Muscle layer of colon (tissue), 2 donors: ENCODE data around the gene CTBP2.

ENCODE experiments used
- H3K27ac ChIP-seq: one replicate; pipeline ENCODE4 v1.7.0; 2013; ENCODE audit warnings: low read depth, mild to moderate bottlenecking, low read length, moderate library complexity
- H3K27me3 ChIP-seq, 2 donors: one replicate each; pipeline ENCODE4 v1.7.0; 2013; ENCODE audit warnings: low read length in 2 of 2, mild to moderate bottlenecking in 2 of 2; ENCODE audit not compliant: insufficient read depth in 2 of 2, control insufficient read depth in 1 of 2
- H3K36me3 ChIP-seq: one replicate; pipeline ENCODE4 v1.7.0; 2013; ENCODE audit warnings: mild to moderate bottlenecking, low read length; ENCODE audit not compliant: insufficient read depth
- H3K4me1 ChIP-seq: one replicate; pipeline ENCODE4 v1.7.0; 2013; ENCODE audit warnings: mild to moderate bottlenecking, low read length; ENCODE audit not compliant: insufficient read depth
- H3K4me3 ChIP-seq, 2 donors: one replicate each; pipeline ENCODE4 v1.7.0; 2013; ENCODE audit warnings: low read length in 2 of 2, low read depth in 1 of 2, mild to moderate bottlenecking in 1 of 2, moderate library complexity in 1 of 2
- H3K9ac ChIP-seq: one replicate; pipeline ENCODE4 v1.7.0; 2013; ENCODE audit warnings: low read length
- H3K9me3 ChIP-seq: one replicate; pipeline ENCODE4 v1.7.0; 2013; ENCODE audit warnings: mild to moderate bottlenecking, low read length
- donor health status: abdominal sarcoma.
- donor health status: Adenocarcinoma of cecum.

The CTBP2 gene

GRCh38 chr10:125159932-125160855 is at the start of gene CTBP2:
CTBP2 (minus strand) TSS chr10:125160563.
- peaks cover 31% of the 10 kb centered on the region for H3K4me1 ChIP-seq
- no peaks in the 10 kb centered on the region for H3K36me3 ChIP-seq
- no peaks in the 10 kb centered on the region for H3K27me3 ChIP-seq
- peak within 1 kb of the TSS; percentile 71 to 86 for H3K4me3 ChIP-seq
- peak within 1 kb of the TSS; percentile 97 for H3K27ac ChIP-seq
- H3K9ac ChIP-seq: peak within 1 kb of the TSS; percentile 27
- no peaks in the 10 kb centered on the region for H3K9me3 ChIP-seq

DNA sequence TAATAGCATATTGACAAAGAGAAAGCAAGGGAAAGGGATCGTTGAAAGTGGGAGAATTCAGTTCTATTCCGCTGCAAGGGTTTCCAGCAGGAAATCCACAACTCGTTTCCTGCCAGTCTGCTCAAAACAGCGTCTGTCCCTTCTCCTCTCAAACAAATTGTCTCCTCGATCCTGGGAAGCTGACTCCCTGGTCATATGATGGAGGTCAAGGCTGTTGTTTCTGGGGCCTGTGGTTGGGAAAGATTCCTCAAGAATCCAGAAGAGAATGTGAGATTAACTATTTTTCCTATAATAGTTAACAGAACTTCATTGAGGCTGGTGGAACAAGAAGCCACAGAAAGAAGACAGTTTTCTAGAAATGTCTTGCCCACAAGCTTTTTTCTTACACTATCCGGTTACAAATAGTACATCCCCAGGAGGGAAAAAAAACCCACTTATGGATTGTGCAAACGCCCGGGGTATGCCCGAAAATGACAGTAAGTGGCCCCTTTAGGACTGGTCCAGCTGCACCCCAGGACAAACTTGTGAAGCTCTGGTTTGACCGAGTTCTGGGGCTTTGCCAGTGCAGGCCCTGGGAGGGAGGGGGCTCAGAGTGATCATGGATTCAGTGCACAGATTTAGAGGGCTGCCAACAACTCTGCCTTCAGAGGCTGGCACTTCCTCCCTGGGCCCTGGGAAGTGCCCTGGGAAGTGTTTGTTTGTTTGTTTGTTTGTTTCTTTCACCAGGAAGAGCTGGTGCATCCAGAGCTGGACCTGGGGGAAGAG is 49.4 kb upstream of the CTBP2 start:
- no peaks in the 10 kb centered on the region for H3K36me3 ChIP-seq
- H3K4me1 ChIP-seq: no peaks in the 10 kb centered on the region
- H3K27me3 ChIP-seq: no peaks in the 10 kb centered on the region
- no peak overlapping the region for H3K9ac ChIP-seq
- H3K4me3 ChIP-seq: no peak overlapping the region
- H3K27ac ChIP-seq: no peak overlapping the region
- H3K9me3 ChIP-seq: no peaks in the 10 kb centered on the region

DNA sequence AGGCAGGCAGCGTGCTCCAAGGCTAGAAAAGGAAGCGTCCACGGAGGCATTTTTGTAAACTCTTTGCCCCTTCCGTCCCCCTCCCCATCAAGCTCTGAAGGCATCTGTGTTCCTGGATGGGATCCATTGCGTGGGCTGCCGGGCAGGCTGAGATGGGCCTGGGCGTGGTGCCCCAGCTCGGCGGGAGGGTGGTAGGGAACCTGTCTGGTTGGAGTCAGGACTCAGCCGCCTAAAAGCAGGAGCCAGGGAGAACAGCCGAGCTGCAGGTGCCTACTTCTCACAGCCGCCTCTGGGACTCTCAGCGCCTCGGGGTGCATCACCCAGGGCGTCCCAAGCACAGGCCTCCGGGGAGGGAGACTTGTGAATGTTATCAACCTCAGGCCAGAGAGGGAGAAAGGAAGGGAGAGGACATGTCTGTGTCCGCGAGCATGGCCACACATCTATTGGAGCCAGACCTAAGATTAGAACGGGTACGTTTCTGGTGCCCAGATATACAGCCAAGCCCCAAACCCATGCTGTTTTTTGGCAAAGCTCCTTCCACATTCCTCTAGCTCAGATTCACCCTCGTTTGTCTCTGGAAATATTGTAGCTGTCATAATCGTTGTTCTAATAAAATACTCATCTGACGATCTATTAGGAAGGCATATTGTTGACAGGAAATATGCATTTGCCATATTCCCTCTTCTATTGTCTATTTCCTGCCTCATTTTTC is 48.6 kb upstream of the CTBP2 start:
- Histone ChIP-seq H3K36me3 (no peaks in the 10 kb centered on the region), H3K4me3 (no peak overlapping the region), H3K9ac (no peak overlapping the region), H3K9me3 (no peaks in the 10 kb centered on the region), H3K4me1 (no peaks in the 10 kb centered on the region), H3K27ac (no peak overlapping the region), H3K27me3 (no peaks in the 10 kb centered on the region)

DNA sequence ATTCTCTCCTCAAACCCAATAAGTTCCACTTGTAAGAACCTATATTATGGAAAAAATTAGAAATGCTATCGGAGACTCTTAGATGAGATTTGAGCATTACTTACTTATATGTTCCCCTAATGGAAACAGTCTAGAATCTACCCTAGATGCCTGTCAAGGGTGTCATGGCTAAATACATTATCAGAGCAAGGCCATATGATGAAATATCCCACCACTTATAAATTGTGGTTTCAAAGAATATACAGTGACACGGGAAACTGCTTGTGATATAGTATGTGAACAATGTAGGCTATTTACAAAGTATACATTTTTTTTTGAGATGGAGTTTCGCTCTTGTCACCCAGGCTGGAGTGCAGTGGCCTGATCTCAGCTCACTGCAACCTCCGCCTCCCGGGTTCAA is 46.3 kb upstream of the CTBP2 start:
- H3K9ac ChIP-seq: no peak overlapping the region
- no peaks in the 10 kb centered on the region for H3K36me3 ChIP-seq
- no peaks in the 10 kb centered on the region for H3K9me3 ChIP-seq
- no peaks in the 10 kb centered on the region for H3K4me1 ChIP-seq
- H3K27ac ChIP-seq: no peak overlapping the region
- H3K27me3 ChIP-seq: no peaks in the 10 kb centered on the region
- no peak overlapping the region for H3K4me3 ChIP-seq

- no peaks in the 10 kb centered on the region for H3K9me3 ChIP-seq
- H3K9ac ChIP-seq: no peak overlapping the region
Measured at GRCh38 chr10:125205431-125205830, 45.1 kb upstream of the CTBP2 start.

DNA sequence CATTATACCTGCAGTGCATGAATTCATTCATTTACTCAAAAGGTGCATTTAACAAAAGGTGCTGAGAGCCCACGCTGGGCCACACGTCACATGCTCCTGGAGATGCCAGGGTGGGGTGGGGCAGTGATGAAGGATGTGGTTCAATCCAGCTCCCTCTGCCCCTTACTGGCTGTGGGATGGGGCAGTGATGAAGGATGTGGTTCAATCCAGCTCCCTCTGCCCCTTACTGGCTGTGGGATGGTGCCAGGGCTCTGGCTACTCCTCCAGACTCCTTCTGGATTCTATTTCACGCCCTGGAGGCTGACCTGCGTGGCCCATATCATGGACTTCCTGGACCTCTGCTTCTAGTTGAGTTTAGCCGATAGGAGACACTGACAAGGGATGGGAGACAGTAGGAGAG is 44.0 kb upstream of the CTBP2 start:
- H3K27me3 ChIP-seq: no peaks in the 10 kb centered on the region
- no peaks in the 10 kb centered on the region for H3K4me1 ChIP-seq
- no peak overlapping the region for H3K4me3 ChIP-seq
- no peak overlapping the region for H3K9ac ChIP-seq
- no peak overlapping the region for H3K27ac ChIP-seq
- H3K9me3 ChIP-seq: no peaks in the 10 kb centered on the region
- no peaks in the 10 kb centered on the region for H3K36me3 ChIP-seq

More at GRCh38 chr10:125205431-125205830, 45.1 kb upstream of the CTBP2 start:
- H3K27ac ChIP-seq: no peak overlapping the region
- H3K36me3 ChIP-seq: no peaks in the 10 kb centered on the region
- H3K4me1 ChIP-seq: no peaks in the 10 kb centered on the region
- H3K27me3 ChIP-seq: no peaks in the 10 kb centered on the region
- H3K4me3 ChIP-seq: no peak overlapping the region

DNA sequence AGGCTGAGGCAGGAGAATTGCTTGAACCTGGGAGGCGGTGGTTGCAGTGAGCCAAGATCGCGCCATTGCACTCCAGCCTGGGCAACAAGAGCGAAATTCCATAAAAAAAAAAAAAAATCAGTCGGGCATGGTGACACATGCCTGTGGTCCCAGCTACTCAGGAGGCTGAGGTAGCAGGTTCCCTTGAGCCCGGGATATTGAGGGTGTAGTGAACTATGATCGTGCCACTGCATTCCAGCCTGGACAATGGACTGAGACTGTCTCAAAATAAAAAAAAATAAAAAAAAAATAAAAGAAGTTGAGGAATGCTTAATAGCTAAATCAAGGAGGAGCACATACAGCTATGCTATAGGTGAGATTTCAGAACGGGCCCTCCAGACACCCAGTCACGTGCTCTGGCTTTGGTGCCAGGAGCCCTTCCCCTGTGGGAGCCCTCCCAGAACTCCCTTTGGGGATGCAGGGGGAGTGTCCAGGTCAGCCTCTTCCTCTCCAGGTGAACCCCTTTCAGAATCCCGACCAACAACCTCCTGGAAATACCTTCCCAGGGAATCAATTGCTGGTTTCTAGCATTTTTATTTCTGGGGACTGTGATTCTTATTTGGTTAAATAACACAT is 42.9 kb upstream of the CTBP2 start:
- Histone ChIP-seq H3K9ac (no peak overlapping the region), H3K4me3 (no peak overlapping the region), H3K27ac (no peak overlapping the region), H3K36me3 (no peaks in the 10 kb centered on the region), H3K27me3 (no peaks in the 10 kb centered on the region), H3K4me1 (no peaks in the 10 kb centered on the region), H3K9me3 (no peaks in the 10 kb centered on the region)

DNA sequence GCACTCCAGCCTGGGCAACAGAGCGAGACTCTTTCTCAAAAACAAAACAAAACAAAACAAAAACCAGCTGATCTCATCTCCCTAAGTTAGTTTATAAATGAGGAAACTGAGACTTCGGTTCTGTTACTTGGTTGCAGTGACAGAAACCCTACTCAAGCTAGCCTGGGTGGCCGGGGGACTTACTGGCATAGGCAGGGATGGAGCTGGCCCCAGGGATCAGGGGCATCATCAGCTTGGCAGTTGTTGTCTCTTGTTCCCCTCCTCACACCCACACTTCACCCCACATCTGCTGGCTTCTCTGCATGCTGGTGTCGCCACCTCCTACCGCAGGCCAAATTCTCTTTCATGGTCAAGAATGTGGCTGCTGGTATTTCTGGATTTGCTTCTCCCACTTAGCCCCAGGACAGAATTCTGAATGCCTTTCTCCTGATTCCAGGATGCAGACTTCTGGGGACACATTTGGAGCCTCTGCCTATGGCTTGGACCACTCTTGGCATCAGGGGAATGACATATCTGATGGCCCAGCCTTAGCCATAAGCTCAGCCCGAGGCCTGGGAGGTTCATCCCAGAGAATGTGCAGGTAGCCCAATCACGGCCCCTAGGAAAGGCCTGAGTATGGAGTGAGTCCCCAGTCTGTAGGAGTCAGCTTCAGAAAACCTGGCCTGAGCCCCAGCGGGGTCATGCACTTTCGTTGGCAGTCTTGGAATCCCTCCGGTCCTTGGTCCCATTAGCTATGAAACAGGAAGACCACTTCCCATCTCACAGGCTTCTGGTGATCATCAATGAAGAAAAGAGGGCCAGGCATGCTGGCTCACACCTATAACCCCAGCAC is 41.6 kb upstream of the CTBP2 start:
- H3K4me1 ChIP-seq: no peaks in the 10 kb centered on the region
- H3K4me3 ChIP-seq: no peak overlapping the region
- H3K36me3 ChIP-seq: no peaks in the 10 kb centered on the region
- H3K27me3 ChIP-seq: no peaks in the 10 kb centered on the region
- H3K9ac ChIP-seq: no peak overlapping the region
- no peak overlapping the region for H3K27ac ChIP-seq
- H3K9me3 ChIP-seq: no peaks in the 10 kb centered on the region

- Histone ChIP-seq H3K36me3 (no peaks in the 10 kb centered on the region), H3K9me3 (no peaks in the 10 kb centered on the region), H3K27ac (no peak overlapping the region), H3K9ac (no peak overlapping the region), H3K4me1 (no peaks in the 10 kb centered on the region), H3K27me3 (no peaks in the 10 kb centered on the region), H3K4me3 (no peak overlapping the region)
Measured at GRCh38 chr10:125201108-125201524, 40.8 kb upstream of the CTBP2 start.

- H3K4me1 ChIP-seq: no peaks in the 10 kb centered on the region
- H3K27me3 ChIP-seq: no peaks in the 10 kb centered on the region
- no peak overlapping the region for H3K9ac ChIP-seq
- no peaks in the 10 kb centered on the region for H3K36me3 ChIP-seq
- H3K27ac ChIP-seq: no peak overlapping the region
- no peak overlapping the region for H3K4me3 ChIP-seq
- H3K9me3 ChIP-seq: no peaks in the 10 kb centered on the region
Measured at GRCh38 chr10:125200396-125200795, 40.0 kb upstream of the CTBP2 start.
